Gastrocnemius medialis (tissue), 4 donors: Measurements from ENCODE around the gene THSD7B. TPM values are rescaled to one million over a fixed set of nuclear protein-coding genes. Genes with fewer than 3 reads are reported as not detected.

ENCODE experiments used
- ATAC-seq, 2 donors: fragments of 150-250 bp; one replicate each; pipeline ENCODE4 v1.9.1; 2016
- DNase-seq, 2 donors: peaks; one replicate each; pipeline ENCODE4 v3.0.0-alpha.2; 2019
- H3K27ac ChIP-seq, 4 donors: fragments of 200-600 bp; sonication (generic); 1 replicate in 1 of 4; 2 replicates in 3 of 4; pipeline ENCODE4 v1.5.1; 2016 to 2018; ENCODE audit warnings: mild to moderate bottlenecking in 2 of 4, moderate library complexity in 1 of 4
- H3K27me3 ChIP-seq, 3 donors: fragments of 200-600 bp; sonication (generic) in 2 of 3; 1 replicate in 1 of 3; 2 replicates in 2 of 3; pipeline versions ENCODE4 v1.5.1 to v1.6.0; 2016 to 2019; ENCODE audit warnings: mild to moderate bottlenecking in 1 of 3, moderate library complexity in 1 of 3
- H3K36me3 ChIP-seq, 2 donors: fragments of 200-600 bp; sonication (generic) in 1 of 2; one replicate each; pipeline ENCODE4 v1.5.1; 2017 to 2018
- H3K4me1 ChIP-seq, 2 donors: fragments of 200-600 bp; sonication (generic) in 1 of 2; one replicate each; pipeline ENCODE4 v1.5.1; 2016 to 2017; ENCODE audit warnings: mild to moderate bottlenecking in 2 of 2
- H3K4me3 ChIP-seq, 4 donors: fragments of 200-600 bp; sonication (generic) in 3 of 4; 1 replicate in 1 of 4; 2 replicates in 3 of 4; pipeline ENCODE4 v1.5.1; 2016 to 2019; ENCODE audit warnings: mild to moderate bottlenecking in 2 of 4
- H3K9me3 ChIP-seq, 3 donors: fragments of 200-600 bp; sonication (generic) in 2 of 3; 1 replicate in 1 of 3; 2 replicates in 2 of 3; pipeline ENCODE4 v1.5.1; 2016 to 2019
- POLR2A ChIP-seq, 2 donors: fragments of 450-650 bp; IDR thresholded peaks; one replicate each; pipeline ENCODE4 v1.6.1; 2017; ENCODE audit warnings: antibody characterized with exemption in 2 of 2, mild to moderate bottlenecking in 2 of 2, moderate library complexity in 2 of 2
- in situ Hi-C, 4 donors: fragments of 200-750 bp; cut with MboI; loops; one replicate each; pipeline versions ENCODE4 v1.15.0 to v1.8.0; 2017; ENCODE audit warnings: low sequenced_read_pairs in 4 of 4
- intact Hi-C: fragments of 100-400 bp; cut with DNase I; formaldehyde crosslinking; loops from one replicate; pipeline ENCODE4 v1.15.1; 2023; ENCODE audit warnings: low total_unique reads
- total RNA-seq, 4 donors: library from RNA; depleted of rRNA; stranded (reverse); fragments of >200 nt; gene quantifications; one replicate each; pipeline versions ENCODE4 v1.1.0 to v1.2.3, GENCODE V29; 2016
- TF ChIP-seq, protein P1 (sequence below), 5 experiments: fragments of 450-650 bp in 3 of 5; fragments of 200-600 bp in 2 of 5; sonication (generic) in 2 of 5; IDR thresholded peaks in 4 of 5; conservative IDR thresholded peaks in 1 of 5; 1 replicate in 4 of 5; 2 replicates in 1 of 5; pipeline ENCODE4 v1.5.1; 2016 to 2019; ENCODE audit warnings: antibody characterized with exemption in 5 of 5, mild to moderate bottlenecking in 3 of 5, moderate library complexity in 3 of 5

THSD7B gene
- total RNA-seq, 4 donors from 2014 or later, result not detected

DNA sequence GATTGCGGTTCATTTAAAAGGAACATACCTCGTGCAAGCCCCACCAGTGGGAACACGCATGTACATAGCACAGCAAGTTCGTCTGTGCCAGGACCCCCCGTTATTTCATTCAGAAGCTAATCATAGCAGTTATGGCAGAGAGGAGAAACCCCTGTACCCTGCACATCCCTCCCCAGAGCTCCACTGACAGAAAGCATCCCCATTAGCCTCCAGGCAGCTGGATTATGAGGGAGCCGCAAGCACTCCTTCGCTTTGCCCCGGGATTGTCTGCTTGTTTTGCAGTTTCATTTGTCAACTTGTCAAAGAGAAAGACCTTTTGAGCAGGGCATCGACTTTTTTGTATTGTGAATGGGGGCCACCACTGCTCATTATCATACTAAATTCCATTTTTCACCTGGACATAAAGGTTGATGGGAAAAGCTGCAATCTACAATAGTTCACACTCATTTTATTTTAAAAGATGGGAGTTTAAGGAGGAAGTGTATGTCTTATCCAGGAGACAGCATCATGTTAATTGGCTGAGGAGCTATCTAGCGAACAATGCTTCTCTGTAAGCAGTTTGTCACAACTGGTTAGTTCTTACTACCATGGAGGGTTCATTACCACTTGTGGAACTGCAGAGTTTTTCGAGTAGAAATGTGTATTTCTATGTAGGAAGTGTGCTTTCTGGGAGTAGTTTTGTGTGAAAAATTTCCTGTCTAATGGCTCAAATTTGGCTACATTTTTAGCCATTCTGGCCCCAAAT, 255.3 kb downstream of the THSD7B start:
- H3K9me3 ChIP-seq, result no peaks in the 10 kb centered on the region
- no peaks in the 10 kb centered on the region for H3K27me3 ChIP-seq
- in situ Hi-C loops (no loop called here), intact Hi-C loops (no loop called here)
- no peaks in the 10 kb centered on the region for H3K36me3 ChIP-seq
- TF ChIP-seq, protein P1, sequence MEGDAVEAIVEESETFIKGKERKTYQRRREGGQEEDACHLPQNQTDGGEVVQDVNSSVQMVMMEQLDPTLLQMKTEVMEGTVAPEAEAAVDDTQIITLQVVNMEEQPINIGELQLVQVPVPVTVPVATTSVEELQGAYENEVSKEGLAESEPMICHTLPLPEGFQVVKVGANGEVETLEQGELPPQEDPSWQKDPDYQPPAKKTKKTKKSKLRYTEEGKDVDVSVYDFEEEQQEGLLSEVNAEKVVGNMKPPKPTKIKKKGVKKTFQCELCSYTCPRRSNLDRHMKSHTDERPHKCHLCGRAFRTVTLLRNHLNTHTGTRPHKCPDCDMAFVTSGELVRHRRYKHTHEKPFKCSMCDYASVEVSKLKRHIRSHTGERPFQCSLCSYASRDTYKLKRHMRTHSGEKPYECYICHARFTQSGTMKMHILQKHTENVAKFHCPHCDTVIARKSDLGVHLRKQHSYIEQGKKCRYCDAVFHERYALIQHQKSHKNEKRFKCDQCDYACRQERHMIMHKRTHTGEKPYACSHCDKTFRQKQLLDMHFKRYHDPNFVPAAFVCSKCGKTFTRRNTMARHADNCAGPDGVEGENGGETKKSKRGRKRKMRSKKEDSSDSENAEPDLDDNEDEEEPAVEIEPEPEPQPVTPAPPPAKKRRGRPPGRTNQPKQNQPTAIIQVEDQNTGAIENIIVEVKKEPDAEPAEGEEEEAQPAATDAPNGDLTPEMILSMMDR (IDR thresholded peaks at IDR 0.05 in 4 of 5, conservative IDR thresholded peaks at IDR 0.05 in 1 of 5), result no peak
- no peak for TF ChIP-seq POLR2A (IDR thresholded peaks at IDR 0.05)
- DNase-seq (no peak), ATAC-seq (no peak)
- no peaks in the 10 kb centered on the region for H3K4me1 ChIP-seq
- H3K4me3 ChIP-seq, result no peak overlapping the region
- H3K27ac ChIP-seq, result no peak overlapping the region

- TF ChIP-seq, protein P1 (IDR thresholded peaks at IDR 0.05 in 4 of 5, conservative IDR thresholded peaks at IDR 0.05 in 1 of 5), result no peak
- TF ChIP-seq POLR2A (IDR thresholded peaks at IDR 0.05), result no peak
- no peaks in the 10 kb centered on the region for H3K27me3 ChIP-seq
- no peaks in the 10 kb centered on the region for H3K4me1 ChIP-seq
- H3K27ac ChIP-seq, result no peak overlapping the region
- in situ Hi-C loops, result no loop called here
- DNase-seq, result no peak
- intact Hi-C loops, result no loop called here
- no peaks in the 10 kb centered on the region for H3K9me3 ChIP-seq
- ATAC-seq, result no peak
- H3K4me3 ChIP-seq, result no peak overlapping the region
- H3K36me3 ChIP-seq, result no peaks in the 10 kb centered on the region
These were observed 256.4 kb downstream of the THSD7B start for GRCh38 chr2:137021763-137022162.

DNA sequence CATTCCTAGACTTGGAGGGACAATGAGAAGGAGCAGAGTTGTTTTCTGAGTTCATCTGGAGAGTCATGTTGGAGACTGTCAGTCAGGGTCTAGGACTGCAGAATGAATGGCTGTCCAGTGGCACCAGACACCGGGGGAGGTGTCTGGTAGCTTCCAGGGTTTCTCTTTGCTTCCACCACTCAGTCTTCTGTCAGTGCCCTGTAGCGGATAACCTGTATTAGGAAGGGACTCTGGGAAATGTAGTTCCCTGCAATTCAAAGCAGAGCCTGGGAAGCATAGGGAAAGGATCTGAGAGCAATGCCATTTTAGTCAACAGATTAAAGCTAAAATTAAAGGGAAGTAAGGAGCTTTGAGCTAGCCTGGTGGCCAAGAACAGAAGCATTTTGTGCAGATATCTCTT, 257.9 kb downstream of the THSD7B start:
- ATAC-seq (no peak), DNase-seq (no peak)
- no peak for TF ChIP-seq POLR2A (IDR thresholded peaks at IDR 0.05)
- TF ChIP-seq, protein P1 (IDR thresholded peaks at IDR 0.05 in 4 of 5, conservative IDR thresholded peaks at IDR 0.05 in 1 of 5), result no peak
- no peaks in the 10 kb centered on the region for H3K4me1 ChIP-seq
- H3K36me3 ChIP-seq, result no peaks in the 10 kb centered on the region
- no peak overlapping the region for H3K4me3 ChIP-seq
- no peaks in the 10 kb centered on the region for H3K27me3 ChIP-seq
- H3K9me3 ChIP-seq, result no peaks in the 10 kb centered on the region
- intact Hi-C loops (no loop called here), in situ Hi-C loops (no loop called here)
- no peak overlapping the region for H3K27ac ChIP-seq

GRCh38 chr2:137031731-137032130, 266.4 kb downstream of the THSD7B start:
- ATAC-seq (no peak), DNase-seq (no peak)
- Histone ChIP-seq H3K27ac (no peak overlapping the region), H3K9me3 (no peaks in the 10 kb centered on the region), H3K4me3 (no peak overlapping the region), H3K27me3 (no peaks in the 10 kb centered on the region), H3K4me1 (no peaks in the 10 kb centered on the region), H3K36me3 (no peaks in the 10 kb centered on the region)
- intact Hi-C loops, result no loop called here
- TF ChIP-seq POLR2A (IDR thresholded peaks at IDR 0.05), result no peak
- TF ChIP-seq, protein P1 (IDR thresholded peaks at IDR 0.05 in 4 of 5, conservative IDR thresholded peaks at IDR 0.05 in 1 of 5), result no peak
- in situ Hi-C loops, result no loop called here

- no peak for DNase-seq
- Histone ChIP-seq H3K4me3 (no peak overlapping the region), H3K36me3 (no peaks in the 10 kb centered on the region), H3K9me3 (no peaks in the 10 kb centered on the region), H3K27ac (no peak overlapping the region), H3K27me3 (no peaks in the 10 kb centered on the region), H3K4me1 (no peaks in the 10 kb centered on the region)
- intact Hi-C loops (no loop called here), in situ Hi-C loops (no loop called here)
- TF ChIP-seq POLR2A (IDR thresholded peaks at IDR 0.05), result no peak
- TF ChIP-seq, protein P1 (IDR thresholded peaks at IDR 0.05 in 4 of 5, conservative IDR thresholded peaks at IDR 0.05 in 1 of 5), result no peak
- no peak for ATAC-seq
These were observed 271.3 kb downstream of the THSD7B start for GRCh38 chr2:137036619-137037018.
